ENCODE results near the gene RICTOR.

DNA sequence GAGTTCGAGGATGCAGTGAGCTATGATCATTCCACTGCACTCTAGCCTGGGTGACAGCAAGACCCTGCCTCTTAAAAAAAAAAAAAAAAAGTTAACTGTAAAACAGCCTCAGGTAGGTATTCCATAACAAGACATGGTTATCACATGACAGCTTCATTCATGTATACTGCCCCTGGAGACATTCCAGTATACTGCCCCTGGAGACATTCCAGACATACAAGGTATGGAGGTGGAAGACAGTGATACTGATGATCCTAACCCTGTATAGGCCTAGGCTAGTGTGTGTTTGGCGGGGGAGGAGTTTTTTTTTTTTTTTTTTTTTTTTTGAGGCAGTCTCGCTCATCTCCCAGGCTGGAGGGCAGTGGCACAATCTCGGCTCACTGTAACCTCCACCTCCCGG is 105.5 kb downstream of the RICTOR start:
- TF ChIP-seq POLR2A (IDR thresholded peaks at IDR 0.05) = no peak
- TF ChIP-seq, protein P1, sequence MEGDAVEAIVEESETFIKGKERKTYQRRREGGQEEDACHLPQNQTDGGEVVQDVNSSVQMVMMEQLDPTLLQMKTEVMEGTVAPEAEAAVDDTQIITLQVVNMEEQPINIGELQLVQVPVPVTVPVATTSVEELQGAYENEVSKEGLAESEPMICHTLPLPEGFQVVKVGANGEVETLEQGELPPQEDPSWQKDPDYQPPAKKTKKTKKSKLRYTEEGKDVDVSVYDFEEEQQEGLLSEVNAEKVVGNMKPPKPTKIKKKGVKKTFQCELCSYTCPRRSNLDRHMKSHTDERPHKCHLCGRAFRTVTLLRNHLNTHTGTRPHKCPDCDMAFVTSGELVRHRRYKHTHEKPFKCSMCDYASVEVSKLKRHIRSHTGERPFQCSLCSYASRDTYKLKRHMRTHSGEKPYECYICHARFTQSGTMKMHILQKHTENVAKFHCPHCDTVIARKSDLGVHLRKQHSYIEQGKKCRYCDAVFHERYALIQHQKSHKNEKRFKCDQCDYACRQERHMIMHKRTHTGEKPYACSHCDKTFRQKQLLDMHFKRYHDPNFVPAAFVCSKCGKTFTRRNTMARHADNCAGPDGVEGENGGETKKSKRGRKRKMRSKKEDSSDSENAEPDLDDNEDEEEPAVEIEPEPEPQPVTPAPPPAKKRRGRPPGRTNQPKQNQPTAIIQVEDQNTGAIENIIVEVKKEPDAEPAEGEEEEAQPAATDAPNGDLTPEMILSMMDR (IDR thresholded peaks at IDR 0.05 in 8 of 11, conservative IDR thresholded peaks at IDR 0.05 in 3 of 11) = no peak

Measured in spleen (tissue), 7 donors.